IMR-90 (cell line): ENCODE results near the gene TRAPPC12. TPM values are rescaled to one million over a fixed set of nuclear protein-coding genes. Genes with fewer than 3 reads are reported as not detected.
A peak's percentile ranks its signal among the peaks of the same experiment; 100 is the strongest.

Experiments
- ATAC-seq: fragments of 200-7000 bp; cut with Tn5 transposase; 2 replicates; pipeline ENCODE4 v1.9.1; 2020; ENCODE audit warnings: low read depth, mild to moderate bottlenecking, moderate library complexity
- BruUV-seq: library from RNA; stranded (reverse); fragments of 400-500 nt; replicated peaks from 2 replicates; lab custom pipeline; 2021; lab: Mats Ljungman, UMichigan
- CTCF ChIA-PET: fragments of 300-600 bp; formaldehyde crosslinking; extraction: SDS; loops from one replicate; lab custom pipeline; 2021; ENCODE audit warnings: antibody characterized with exemption; lab: Yijun Ruan, JAX
- POLR2A ChIA-PET: fragments of 300-600 bp; sonication (Branson Sonifier 250); formaldehyde crosslinking; loops from one replicate; lab custom pipeline; 2022; ENCODE audit warnings: antibody characterized with exemption; ENCODE audit not compliant: unreplicated experiment; lab: Charles Lee
- DNase-seq: peaks from one replicate; pipeline ENCODE4 v3.0.0; 2013
- H2AFZ ChIP-seq: replicated peaks from 2 replicates; pipeline ENCODE3; 2013; ENCODE audit warnings: low read length, mild to moderate bottlenecking; ENCODE audit not compliant: poor library complexity
- H2AK5ac ChIP-seq: 2 replicates; pipeline ENCODE4 v1.6.1; 2013; ENCODE audit warnings: low read depth, low read length, inconsistent platforms
- H2AK9ac ChIP-seq: replicated peaks from 2 replicates; pipeline ENCODE3; 2013; ENCODE audit warnings: mild to moderate bottlenecking, low read depth, low read length, moderate library complexity; ENCODE audit not compliant: poor library complexity
- H2BK120ac ChIP-seq: 2 replicates; pipeline ENCODE4 v1.6.1; 2013; ENCODE audit warnings: low read depth, low read length, inconsistent platforms
- H2BK15ac ChIP-seq: 3 replicates; pipeline ENCODE4 v1.6.1; 2013; ENCODE audit warnings: low read depth, low read length, inconsistent platforms
- H2BK20ac ChIP-seq: 2 replicates; pipeline ENCODE4 v1.6.1; 2013; ENCODE audit warnings: low read depth, mild to moderate bottlenecking, inconsistent platforms, low read length, moderate library complexity
- H2BK5ac ChIP-seq: 2 replicates; pipeline ENCODE4 v1.6.1; 2013; ENCODE audit warnings: mild to moderate bottlenecking, low read depth, low read length, inconsistent platforms; ENCODE audit not compliant: poor library complexity, severe bottlenecking
- H3K14ac ChIP-seq: replicated peaks from 2 replicates; pipeline ENCODE4 v1.6.1; 2013; ENCODE audit warnings: low read depth, low read length, inconsistent platforms
- H3K18ac ChIP-seq: 2 replicates; pipeline ENCODE4 v1.6.1; 2013; ENCODE audit warnings: low read depth, low read length, control low read depth
- H3K23ac ChIP-seq: 2 replicates; pipeline ENCODE4 v1.6.1; 2013; ENCODE audit warnings: low read depth, low read length, inconsistent platforms
- H3K27ac ChIP-seq: 2 replicates; pipeline ENCODE4 v1.5.1; 2013; ENCODE audit warnings: mild to moderate bottlenecking, control low read depth, low read length; ENCODE audit not compliant: insufficient read depth
- H3K27me3 ChIP-seq: 2 replicates; pipeline ENCODE4 v1.6.1; 2013; ENCODE audit warnings: low read length; ENCODE audit not compliant: control insufficient read depth, insufficient read depth
- H3K36me3 ChIP-seq: 2 replicates; pipeline ENCODE4 v1.6.1; 2013; ENCODE audit warnings: low read length, mixed read lengths; ENCODE audit not compliant: control insufficient read depth, insufficient read depth
- H3K4ac ChIP-seq: 2 replicates; pipeline ENCODE4 v1.6.1; 2013; ENCODE audit warnings: low read depth, low read length, inconsistent platforms
- H3K4me1 ChIP-seq: 2 replicates; pipeline ENCODE4 v1.6.1; 2013; ENCODE audit warnings: low read length, mixed read lengths; ENCODE audit not compliant: control insufficient read depth, insufficient read depth
- H3K4me2 ChIP-seq: 2 replicates; pipeline ENCODE4 v1.6.1; 2013; ENCODE audit warnings: low read depth, mild to moderate bottlenecking, control low read depth, low read length, moderate library complexity
- H3K4me3 ChIP-seq: 2 replicates; pipeline ENCODE4 v1.5.1; 2013; ENCODE audit warnings: low read depth, mild to moderate bottlenecking, control low read depth, low read length, moderate library complexity; ENCODE audit not compliant: insufficient read depth
- H3K56ac ChIP-seq: 2 replicates; pipeline ENCODE4 v1.6.1; 2013; ENCODE audit warnings: low read length, inconsistent platforms; ENCODE audit not compliant: insufficient read depth; ENCODE audit errors: extremely low read depth
- H3K79me1 ChIP-seq, 2 experiments: 2 replicates each; pipeline ENCODE4 v1.6.1; 2013; ENCODE audit warnings: low read length in 2 of 2, inconsistent platforms in 1 of 2, low read depth in 1 of 2
- H3K9ac ChIP-seq: 2 replicates; pipeline ENCODE4 v1.6.1; 2013; ENCODE audit warnings: low read depth, low read length, control low read depth
- H3K9me1 ChIP-seq: 2 replicates; pipeline ENCODE4 v1.6.1; 2013; ENCODE audit warnings: low read length, inconsistent platforms; ENCODE audit not compliant: insufficient read depth
- H3K9me3 ChIP-seq: 2 replicates; pipeline ENCODE4 v1.6.1; 2013; ENCODE audit warnings: low read length; ENCODE audit not compliant: control insufficient read depth, insufficient read depth
- H4K20me1 ChIP-seq: 2 replicates; pipeline ENCODE4 v1.6.1; 2013; ENCODE audit warnings: low read length, inconsistent platforms; ENCODE audit not compliant: insufficient read depth
- H4K5ac ChIP-seq: 2 replicates; pipeline ENCODE4 v1.6.1; 2013; ENCODE audit warnings: mild to moderate bottlenecking, low read depth, low read length, control low read depth
- H4K8ac ChIP-seq, 2 experiments: 2 replicates each; pipeline ENCODE4 v1.6.1; 2013; ENCODE audit warnings: low read depth in 2 of 2, low read length in 2 of 2, control low read depth in 1 of 2, inconsistent platforms in 1 of 2
- H4K91ac ChIP-seq: 2 replicates; pipeline ENCODE4 v1.6.1; 2013; ENCODE audit warnings: low read depth, low read length, inconsistent platforms; ENCODE audit not compliant: insufficient read depth
- BHLHE40 ChIP-seq: fragments of 150-350 bp; IDR thresholded peaks from 2 replicates; pipeline ENCODE4 v1.6.1; 2016; ENCODE audit warnings: mild to moderate bottlenecking, low read depth, low read length
- CTCF ChIP-seq: conservative IDR thresholded peaks from 2 replicates; pipeline ENCODE4 v1.5.1; 2012; ENCODE audit warnings: mild to moderate bottlenecking, low read depth, low read length, improper control_type of control experiment
- MAZ ChIP-seq: IDR thresholded peaks from 2 replicates; pipeline ENCODE4 v1.6.1; 2012; ENCODE audit warnings: low read depth, mild to moderate bottlenecking, low read length, improper control_type of control experiment, moderate library complexity, borderline replicate concordance
- MXI1 ChIP-seq: IDR thresholded peaks from 2 replicates; pipeline ENCODE4 v1.6.1; 2012; ENCODE audit warnings: low read depth, mild to moderate bottlenecking, low read length, moderate library complexity, borderline replicate concordance
- NFE2L2 ChIP-seq: fragments of 150-350 bp; IDR thresholded peaks from 2 replicates; pipeline ENCODE4 v1.6.1; 2016; ENCODE audit warnings: low read depth, mild to moderate bottlenecking, low read length
- POLR2A ChIP-seq: IDR thresholded peaks from 2 replicates; pipeline ENCODE4 v1.6.1; 2012; ENCODE audit warnings: mild to moderate bottlenecking, low read depth, low read length
- RCOR1 ChIP-seq: IDR thresholded peaks from 2 replicates; pipeline ENCODE4 v1.6.1; 2012; ENCODE audit warnings: mild to moderate bottlenecking, low read length, improper control_type of control experiment; ENCODE audit not compliant: insufficient replicate concordance
- RFX5 ChIP-seq: IDR thresholded peaks from 2 replicates; pipeline ENCODE4 v1.8.0; 2012; ENCODE audit warnings: low read depth, mild to moderate bottlenecking, low read length, moderate library complexity
- SMC3 ChIP-seq: fragments of 150-350 bp; IDR thresholded peaks from 2 replicates; pipeline ENCODE4 v1.6.1; 2016; ENCODE audit warnings: low read depth, mild to moderate bottlenecking, antibody characterized with exemption, low read length, moderate library complexity
- WGBS, 2 experiments: methylation state at CpG; one replicate each; pipeline versions ENCODE4 v1.1.5 to v1.1.7; 2013; ENCODE audit warnings: missing lambda C conversion rate in 2 of 2; ENCODE audit not compliant: insufficient read length in 1 of 2; ENCODE audit errors: extremely low coverage in 2 of 2; 5-methylcytosine and 5-hydroxymethylcytosine counted together
- dilution Hi-C: fragments of 300-500 bp; cut with HindIII; formaldehyde crosslinking; loops from one replicate; pipeline ENCODE4 v1.14.3; 2018; ENCODE audit warnings: low sequenced_read_pairs; ENCODE audit not compliant: unreplicated experiment
- in situ Hi-C: fragments of 300-500 bp; cut with MboI; formaldehyde crosslinking; loops from 3 replicates; pipeline ENCODE4 v1.14.3; 2019; ENCODE audit warnings: low sequenced_read_pairs, inconsistent platforms, mixed read lengths
- intact Hi-C: fragments of 100-400 bp; cut with micrococcal nuclease; formaldehyde crosslinking; loops from 2 replicates; pipeline ENCODE4 v1.10.0; 2022
- polyA plus RNA-seq, 3 experiments: library from polyadenylated mRNA; depleted of rRNA; stranded (reverse); fragments of >200 nt; gene quantifications; 2 replicates each; pipeline ENCODE4 v1.2.3, GENCODE V29; 2012; ENCODE audit warnings: low replicate concordance in 1 of 3
- total RNA-seq: library from RNA; depleted of rRNA; stranded (reverse); fragments of >200 nt; gene quantifications from 2 replicates; pipeline ENCODE4 v1.2.3, GENCODE V29; 2012

TRAPPC12 gene
- total and polyA plus RNA-seq, 2 of the 4 experiments (the other 2 are of a cell fraction), result 25.8 to 69.9 TPM

- TF ChIP-seq SMC3 (no peak), NFE2L2 (no peak), RFX5 (no peak), BHLHE40 (no peak)
Measured at GRCh38 chr2:3377612-3378432, 1.7 kb upstream of the TRAPPC12 start, which contains the start of gene EIPR1 (continued).

GRCh38 chr2:3379339-3379646 lies 201 bp upstream of the TRAPPC12 start:
- H3K27me3 ChIP-seq, result no peaks in the 10 kb centered on the region
- H3K14ac ChIP-seq, result 0 out of 2 replicates have a peak overlapping the region, but pooled peaks have one; percentile 35
- peak overlapping the region; percentile 67 to 97 for H4K8ac ChIP-seq
- H2BK20ac ChIP-seq, result no peak overlapping the region
- H2BK15ac ChIP-seq, result no peak overlapping the region
- peak overlapping the region; percentile 93 for H3K4me3 ChIP-seq
- dilution Hi-C loops (no loop called here), intact Hi-C loops (no loop called here), in situ Hi-C loops (no loop called here)
- H3K27ac ChIP-seq, result peak overlapping the region; percentile 62
- H3K4ac ChIP-seq, result peak overlapping the region; percentile 78
- peak overlapping the region; percentile 71 for H3K18ac ChIP-seq
- no peak for ATAC-seq
- H4K91ac ChIP-seq, result peak overlapping the region; percentile 86; the same call in 1 of the 2 replicates
- H2AK9ac ChIP-seq, result no peak overlapping the region
- no peaks in the 10 kb centered on the region for H4K20me1 ChIP-seq
- H3K9me3 ChIP-seq, result no peaks in the 10 kb centered on the region
- TF ChIP-seq CTCF (no peak), POLR2A (no peak), MAZ (no peak), MXI1 (no peak), NFE2L2 (no peak), RCOR1 (no peak), BHLHE40 (no peak)
- H2BK120ac ChIP-seq, result no peak overlapping the region; the same call in 1 of the 2 replicates
- peak overlapping the region; percentile 30 for H3K9ac ChIP-seq
- peaks cover 24 to 42% of the 10 kb centered on the region in 2 experiments for H3K79me1 ChIP-seq
- H3K4me1 ChIP-seq, result peaks cover 8% of the 10 kb centered on the region
- 0% methylated on average over 2 of the region's 8 CpGs; no CpG with 5 or more reads in 1 of the 2 experiments for WGBS, 2 experiments
- DNase-seq, result no peak
- H3K4me2 ChIP-seq, result peak overlapping the region; percentile 96
- H3K9me1 ChIP-seq, result peaks cover 2% of the 10 kb centered on the region; the same call in 1 of the 2 replicates
- H2BK5ac ChIP-seq, result peak overlapping the region; percentile 73
- ChIA-PET POLR2A (no interaction called here), CTCF (interaction anchor here (0.6 kb wide), 1 partner anchor 14 kb away, joined by 3 read pairs; no protein-coding TSS in a partner anchor)
- no peak overlapping the region for H3K56ac ChIP-seq
- H3K36me3 ChIP-seq, result no peaks in the 10 kb centered on the region; the same call in 1 of the 2 replicates
- no peak overlapping the region for H2AK5ac ChIP-seq
- BruUV-seq, result no TSS peak
- H4K5ac ChIP-seq, result peak overlapping the region; percentile 100
- peak overlapping the region; percentile 94 for H2AFZ ChIP-seq
- H3K23ac ChIP-seq, result no peak overlapping the region
